DND-41 (cell line): ENCODE measurements around the gene GARS1.

Source experiments
- ATAC-seq: fragments of 200-7000 bp; cut with Tn5 transposase; 3 replicates; pipeline ENCODE4 v1.9.1; 2021; ENCODE audit warnings: low read depth; ENCODE audit not compliant: insufficient read depth
- DNase-seq: peaks from one replicate; pipeline ENCODE4 v3.0.0-alpha.2; 2020
- H2AFZ ChIP-seq: 2 replicates; pipeline ENCODE4 v1.6.0; 2012; ENCODE audit warnings: low read depth, low read length
- H3K27ac ChIP-seq: 2 replicates; pipeline ENCODE4 v1.5.1; 2012; ENCODE audit warnings: low read length, inconsistent platforms
- H3K27me3 ChIP-seq: fragments of 200-600 bp; sonication (generic); 2 replicates; pipeline ENCODE4 v1.6.0; 2012; ENCODE audit warnings: low read length, mild to moderate bottlenecking, inconsistent platforms; ENCODE audit not compliant: insufficient read depth, poor library complexity
- H3K36me3 ChIP-seq: 2 replicates; pipeline ENCODE4 v1.5.1; 2012; ENCODE audit warnings: low read length, inconsistent platforms; ENCODE audit not compliant: insufficient read depth
- H3K4me1 ChIP-seq: 2 replicates; pipeline ENCODE4 v1.5.1; 2012; ENCODE audit warnings: mild to moderate bottlenecking, low read length; ENCODE audit not compliant: insufficient read depth
- H3K4me2 ChIP-seq: 2 replicates; pipeline ENCODE4 v1.6.0; 2012; ENCODE audit warnings: mild to moderate bottlenecking, moderate library complexity, low read length, inconsistent platforms; ENCODE audit not compliant: insufficient read depth
- H3K4me3 ChIP-seq, 2 experiments: fragments of 200-600 bp in 1 of 2; shearing (Covaris generic) in 1 of 2; 2 replicates each; pipeline ENCODE4 v1.5.1; 2012 to 2016; ENCODE audit warnings: inconsistent platforms in 2 of 2, low read length in 2 of 2, mild to moderate bottlenecking in 2 of 2, low read depth in 1 of 2, moderate library complexity in 1 of 2
- H3K79me2 ChIP-seq: 2 replicates; pipeline ENCODE4 v1.6.0; 2012; ENCODE audit warnings: low read length, inconsistent platforms; ENCODE audit not compliant: insufficient read depth
- H3K9ac ChIP-seq: 2 replicates; pipeline ENCODE4 v1.6.0; 2012; ENCODE audit warnings: low read depth, mild to moderate bottlenecking, inconsistent platforms, low read length, moderate library complexity
- H3K9me3 ChIP-seq: 2 replicates; pipeline ENCODE4 v1.5.1; 2012; ENCODE audit warnings: low read length, moderate library complexity, mild to moderate bottlenecking, inconsistent platforms; ENCODE audit not compliant: insufficient read depth, severe bottlenecking
- H4K20me1 ChIP-seq: 2 replicates; pipeline ENCODE4 v1.6.0; 2012; ENCODE audit warnings: low read length; ENCODE audit not compliant: insufficient read depth
- EZH2 ChIP-seq: IDR thresholded peaks from 3 replicates; pipeline ENCODE4 v1.6.1; 2012; ENCODE audit warnings: borderline replicate concordance, low read depth, mild to moderate bottlenecking, moderate library complexity, low read length, inconsistent platforms; ENCODE audit not compliant: severe bottlenecking
- TF ChIP-seq, protein P1 (sequence below): IDR thresholded peaks from 2 replicates; pipeline ENCODE4 v1.5.1; 2012; ENCODE audit warnings: borderline replicate concordance, low read length, moderate library complexity, mild to moderate bottlenecking; ENCODE audit not compliant: poor library complexity, severe bottlenecking; ENCODE audit errors: extremely low read depth

GARS1 gene

GRCh38 chr7:30553546-30553945 lies 41.1 kb upstream of the GARS1 start:
- no peaks in the 10 kb centered on the region for H3K27me3 ChIP-seq
- TF ChIP-seq EZH2: no peak
- TF ChIP-seq, protein P1, sequence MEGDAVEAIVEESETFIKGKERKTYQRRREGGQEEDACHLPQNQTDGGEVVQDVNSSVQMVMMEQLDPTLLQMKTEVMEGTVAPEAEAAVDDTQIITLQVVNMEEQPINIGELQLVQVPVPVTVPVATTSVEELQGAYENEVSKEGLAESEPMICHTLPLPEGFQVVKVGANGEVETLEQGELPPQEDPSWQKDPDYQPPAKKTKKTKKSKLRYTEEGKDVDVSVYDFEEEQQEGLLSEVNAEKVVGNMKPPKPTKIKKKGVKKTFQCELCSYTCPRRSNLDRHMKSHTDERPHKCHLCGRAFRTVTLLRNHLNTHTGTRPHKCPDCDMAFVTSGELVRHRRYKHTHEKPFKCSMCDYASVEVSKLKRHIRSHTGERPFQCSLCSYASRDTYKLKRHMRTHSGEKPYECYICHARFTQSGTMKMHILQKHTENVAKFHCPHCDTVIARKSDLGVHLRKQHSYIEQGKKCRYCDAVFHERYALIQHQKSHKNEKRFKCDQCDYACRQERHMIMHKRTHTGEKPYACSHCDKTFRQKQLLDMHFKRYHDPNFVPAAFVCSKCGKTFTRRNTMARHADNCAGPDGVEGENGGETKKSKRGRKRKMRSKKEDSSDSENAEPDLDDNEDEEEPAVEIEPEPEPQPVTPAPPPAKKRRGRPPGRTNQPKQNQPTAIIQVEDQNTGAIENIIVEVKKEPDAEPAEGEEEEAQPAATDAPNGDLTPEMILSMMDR: no peak
- no peaks in the 10 kb centered on the region for H3K9me3 ChIP-seq
- no peak for ATAC-seq
- no peaks in the 10 kb centered on the region for H4K20me1 ChIP-seq
- H3K4me1 ChIP-seq: no peaks in the 10 kb centered on the region
- no peak overlapping the region for H3K4me3 ChIP-seq
- no peak overlapping the region for H3K27ac ChIP-seq
- no peak overlapping the region for H3K9ac ChIP-seq
- no peak for DNase-seq
- H3K4me2 ChIP-seq: no peak overlapping the region
- no peak overlapping the region for H2AFZ ChIP-seq
- no peaks in the 10 kb centered on the region for H3K36me3 ChIP-seq
- no peaks in the 10 kb centered on the region for H3K79me2 ChIP-seq

GRCh38 chr7:30555525-30555924 lies 39.2 kb upstream of the GARS1 start:
- Histone ChIP-seq H2AFZ (no peak overlapping the region), H3K4me2 (no peak overlapping the region), H3K9me3 (no peaks in the 10 kb centered on the region), H3K4me3 (no peak overlapping the region), H3K79me2 (no peaks in the 10 kb centered on the region), H3K4me1 (no peaks in the 10 kb centered on the region), H3K27me3 (no peaks in the 10 kb centered on the region), H3K27ac (no peak overlapping the region), H3K9ac (no peak overlapping the region), H4K20me1 (no peaks in the 10 kb centered on the region), H3K36me3 (peaks cover 4% of the 10 kb centered on the region; the same call in 1 of the 2 replicates)
- TF ChIP-seq, protein P1: no peak
- no peak for TF ChIP-seq EZH2
- ATAC-seq (no peak), DNase-seq (no peak)

DNA sequence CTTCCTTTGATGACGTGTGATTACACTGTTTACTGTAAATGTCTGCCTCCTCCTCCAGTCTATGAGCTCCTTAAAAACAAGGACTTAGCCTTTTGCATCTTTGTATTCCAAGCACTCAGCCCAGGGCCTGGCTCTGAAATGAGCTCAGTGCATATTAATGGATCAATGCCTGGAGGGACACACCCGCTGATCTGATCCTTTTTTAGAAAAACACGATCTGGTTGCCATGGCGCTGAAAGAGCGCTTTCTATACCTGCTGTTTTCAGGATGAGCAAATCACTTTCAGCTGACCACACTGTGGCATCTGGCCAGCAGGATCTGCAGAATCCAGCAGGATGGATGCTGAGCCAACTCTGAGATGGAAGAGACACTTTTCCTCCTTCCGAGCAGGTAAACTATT lies 37.8 kb upstream of the GARS1 start:
- no peak overlapping the region for H2AFZ ChIP-seq
- DNase-seq (no peak), ATAC-seq (no peak)
- no peak for TF ChIP-seq EZH2
- TF ChIP-seq, protein P1: no peak
- H3K9ac ChIP-seq: no peak overlapping the region
- H3K9me3 ChIP-seq: no peaks in the 10 kb centered on the region
- no peak overlapping the region for H3K4me3 ChIP-seq
- H3K4me1 ChIP-seq: no peaks in the 10 kb centered on the region
- H3K27ac ChIP-seq: no peak overlapping the region
- H3K4me2 ChIP-seq: no peak overlapping the region
- no peaks in the 10 kb centered on the region for H3K27me3 ChIP-seq
- no peaks in the 10 kb centered on the region for H4K20me1 ChIP-seq
- peaks cover 5% of the 10 kb centered on the region; the same call in 1 of the 2 replicates for H3K36me3 ChIP-seq
- H3K79me2 ChIP-seq: no peaks in the 10 kb centered on the region

- Histone ChIP-seq H3K9ac (no peak overlapping the region), H2AFZ (no peak overlapping the region), H3K4me1 (no peaks in the 10 kb centered on the region), H3K36me3 (peaks cover 6% of the 10 kb centered on the region; the same call in 1 of the 2 replicates), H3K9me3 (no peaks in the 10 kb centered on the region), H3K79me2 (no peaks in the 10 kb centered on the region), H3K4me2 (no peak overlapping the region), H3K4me3 (no peak overlapping the region), H3K27ac (no peak overlapping the region), H3K27me3 (no peaks in the 10 kb centered on the region), H4K20me1 (no peaks in the 10 kb centered on the region)
- ATAC-seq (no peak), DNase-seq (no peak)
- TF ChIP-seq EZH2: no peak
- TF ChIP-seq, protein P1: no peak
These were observed 37.4 kb upstream of the GARS1 start for GRCh38 chr7:30557245-30557644.
